OCI-LY1 (cell line): Measurements from ENCODE around the gene SHH.

ENCODE experiments used
- H2AFZ ChIP-seq: fragments of 200-600 bp; sonication (generic), shearing (Covaris generic); 2 replicates; pipeline ENCODE4 v1.6.0; 2014; ENCODE audit warnings: antibody characterized with exemption, mild to moderate bottlenecking, low read length
- H3F3A ChIP-seq: fragments of 200-600 bp; sonication (generic), shearing (Covaris generic); 2 replicates; pipeline ENCODE4 v1.6.0; 2014; ENCODE audit warnings: mild to moderate bottlenecking, antibody characterized with exemption, low read length, moderate library complexity; ENCODE audit not compliant: insufficient read depth
- H3K27ac ChIP-seq: fragments of 200-600 bp; sonication (generic); 2 replicates; pipeline ENCODE4 v1.5.1; 2014; ENCODE audit warnings: low read length, mixed run types, mild to moderate bottlenecking, low read depth; ENCODE audit not compliant: poor library complexity, severe bottlenecking
- H3K27me3 ChIP-seq: fragments of 200-600 bp; sonication (generic); 2 replicates; pipeline ENCODE4 v1.6.0; 2014; ENCODE audit warnings: antibody characterized with exemption, mild to moderate bottlenecking, low read length, moderate library complexity; ENCODE audit not compliant: insufficient read depth
- H3K36me3 ChIP-seq: fragments of 200-600 bp; sonication (generic); 2 replicates; pipeline ENCODE4 v1.6.1; 2014; ENCODE audit warnings: mild to moderate bottlenecking, antibody characterized with exemption, low read length, moderate library complexity, mixed read lengths; ENCODE audit not compliant: insufficient read depth
- H3K4me1 ChIP-seq: fragments of 200-600 bp; sonication (generic); 2 replicates; pipeline ENCODE4 v1.5.1; 2014; ENCODE audit warnings: mild to moderate bottlenecking, low read length, moderate library complexity; ENCODE audit not compliant: insufficient read depth, severe bottlenecking
- H3K4me2 ChIP-seq: fragments of 200-600 bp; sonication (generic), shearing (Covaris generic); 2 replicates; pipeline ENCODE4 v1.6.1; 2014; ENCODE audit warnings: low read length
- H3K4me3 ChIP-seq: fragments of 200-600 bp; sonication (generic); 2 replicates; pipeline ENCODE4 v1.5.1; 2014; ENCODE audit warnings: low read length, low read depth, mild to moderate bottlenecking, mixed read lengths; ENCODE audit not compliant: poor library complexity, severe bottlenecking
- H3K79me2 ChIP-seq: fragments of 200-600 bp; shearing (Covaris generic); 2 replicates; pipeline ENCODE4 v1.6.1; 2016; ENCODE audit warnings: mixed run types, low read length, mixed read lengths; ENCODE audit not compliant: insufficient read depth
- H3K9ac ChIP-seq: fragments of 200-600 bp; sonication (generic), shearing (Covaris generic); 2 replicates; pipeline ENCODE4 v1.6.1; 2014; ENCODE audit warnings: mild to moderate bottlenecking, low read length, mixed read lengths
- H3K9me2 ChIP-seq: fragments of 200-600 bp; sonication (generic), shearing (Covaris generic); 2 replicates; pipeline ENCODE4 v1.6.1; 2014; ENCODE audit warnings: low read depth, mild to moderate bottlenecking, low read length, mixed read lengths
- H3K9me3 ChIP-seq: fragments of 200-600 bp; shearing (Covaris generic); 2 replicates; pipeline ENCODE4 v1.6.1; 2014; ENCODE audit warnings: low read length, mixed read lengths
- H4K20me1 ChIP-seq: fragments of 200-600 bp; sonication (generic), shearing (Covaris generic); 2 replicates; pipeline ENCODE4 v1.6.0; 2016; ENCODE audit warnings: mild to moderate bottlenecking, low read length; ENCODE audit not compliant: insufficient read depth
- EZH2 ChIP-seq: fragments of 200-600 bp; sonication (generic), shearing (Covaris generic); IDR thresholded peaks from 2 replicates; pipeline ENCODE4 v1.8.0; 2017; ENCODE audit warnings: borderline replicate concordance, mixed run types, mild to moderate bottlenecking, antibody characterized with exemption, low read length, moderate library complexity, mixed read lengths
- TF ChIP-seq, protein P1 (sequence below): fragments of 200-600 bp; sonication (generic), shearing (Covaris generic); IDR thresholded peaks from 2 replicates; pipeline ENCODE4 v1.5.1; 2017; ENCODE audit warnings: mild to moderate bottlenecking, antibody characterized with exemption, low read length, moderate library complexity, mixed read lengths

SHH gene

DNA sequence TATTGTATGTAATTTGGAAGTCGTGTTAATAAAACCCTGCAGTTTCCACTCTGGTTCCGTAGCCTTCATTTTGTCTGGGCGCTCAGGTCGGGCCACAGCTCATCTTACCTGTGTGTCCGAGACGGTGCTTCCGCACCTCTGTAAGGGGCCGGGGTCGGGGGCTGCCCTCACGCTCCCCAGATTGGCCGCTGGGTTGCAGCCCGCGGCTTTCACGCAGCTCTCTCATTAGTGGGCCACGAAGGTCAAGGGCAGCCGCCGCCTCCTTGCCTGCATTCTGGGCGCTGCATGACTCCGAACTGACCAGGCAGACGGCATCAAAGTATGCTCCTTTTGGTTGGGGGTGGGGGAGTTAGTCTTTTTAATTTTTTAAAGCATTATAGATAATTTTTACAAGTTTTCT, 30.8 kb downstream of the SHH start:
- H3K27me3 ChIP-seq = no peaks in the 10 kb centered on the region
- no peaks in the 10 kb centered on the region for H3K79me2 ChIP-seq
- H3K36me3 ChIP-seq = peaks cover 77% of the 10 kb centered on the region
- H3K9me2 ChIP-seq = no peaks in the 10 kb centered on the region
- H3K27ac ChIP-seq = no peak overlapping the region
- no peak overlapping the region for H3K9ac ChIP-seq
- no peak overlapping the region for H3K4me2 ChIP-seq
- TF ChIP-seq, protein P1, sequence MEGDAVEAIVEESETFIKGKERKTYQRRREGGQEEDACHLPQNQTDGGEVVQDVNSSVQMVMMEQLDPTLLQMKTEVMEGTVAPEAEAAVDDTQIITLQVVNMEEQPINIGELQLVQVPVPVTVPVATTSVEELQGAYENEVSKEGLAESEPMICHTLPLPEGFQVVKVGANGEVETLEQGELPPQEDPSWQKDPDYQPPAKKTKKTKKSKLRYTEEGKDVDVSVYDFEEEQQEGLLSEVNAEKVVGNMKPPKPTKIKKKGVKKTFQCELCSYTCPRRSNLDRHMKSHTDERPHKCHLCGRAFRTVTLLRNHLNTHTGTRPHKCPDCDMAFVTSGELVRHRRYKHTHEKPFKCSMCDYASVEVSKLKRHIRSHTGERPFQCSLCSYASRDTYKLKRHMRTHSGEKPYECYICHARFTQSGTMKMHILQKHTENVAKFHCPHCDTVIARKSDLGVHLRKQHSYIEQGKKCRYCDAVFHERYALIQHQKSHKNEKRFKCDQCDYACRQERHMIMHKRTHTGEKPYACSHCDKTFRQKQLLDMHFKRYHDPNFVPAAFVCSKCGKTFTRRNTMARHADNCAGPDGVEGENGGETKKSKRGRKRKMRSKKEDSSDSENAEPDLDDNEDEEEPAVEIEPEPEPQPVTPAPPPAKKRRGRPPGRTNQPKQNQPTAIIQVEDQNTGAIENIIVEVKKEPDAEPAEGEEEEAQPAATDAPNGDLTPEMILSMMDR = no peak
- no peak for TF ChIP-seq EZH2
- no peak overlapping the region for H3K4me3 ChIP-seq
- no peaks in the 10 kb centered on the region for H3K9me3 ChIP-seq
- no peak overlapping the region for H2AFZ ChIP-seq
- no peaks in the 10 kb centered on the region for H4K20me1 ChIP-seq
- 0 out of 2 replicates have a peak, but pooled peaks cover 5% of the 10 kb centered on the region for H3F3A ChIP-seq
- H3K4me1 ChIP-seq = no peaks in the 10 kb centered on the region

DNA sequence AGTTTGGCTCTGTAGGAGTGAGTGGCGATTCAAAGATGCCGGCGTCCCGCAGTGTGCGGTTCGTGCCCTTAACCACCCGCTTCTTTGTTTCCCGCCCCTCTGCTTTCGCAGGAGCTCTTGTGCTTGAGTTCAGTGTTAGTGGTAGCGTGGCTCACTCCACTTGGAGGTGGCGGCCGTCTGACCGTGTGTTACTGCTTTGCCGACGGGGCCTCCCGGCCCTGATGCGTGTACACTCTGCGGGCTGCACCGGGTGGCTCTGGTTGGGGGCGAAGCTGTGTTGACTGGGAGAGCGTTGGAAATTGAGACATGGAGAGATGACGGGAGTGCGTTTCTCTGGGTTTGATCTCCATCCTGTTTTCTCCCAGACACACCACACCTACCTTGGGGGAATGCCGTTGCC, 31.4 kb downstream of the SHH start:
- no peaks in the 10 kb centered on the region for H3K79me2 ChIP-seq
- no peak overlapping the region for H3K9ac ChIP-seq
- H3F3A ChIP-seq = 0 out of 2 replicates have a peak, but pooled peaks cover 5% of the 10 kb centered on the region
- no peak overlapping the region for H2AFZ ChIP-seq
- peaks cover 83% of the 10 kb centered on the region for H3K36me3 ChIP-seq
- no peak overlapping the region for H3K27ac ChIP-seq
- TF ChIP-seq, protein P1 = no peak
- no peak for TF ChIP-seq EZH2
- no peak overlapping the region for H3K4me3 ChIP-seq
- no peaks in the 10 kb centered on the region for H3K4me1 ChIP-seq
- no peaks in the 10 kb centered on the region for H4K20me1 ChIP-seq
- no peaks in the 10 kb centered on the region for H3K9me3 ChIP-seq
- H3K27me3 ChIP-seq = no peaks in the 10 kb centered on the region
- H3K4me2 ChIP-seq = no peak overlapping the region
- H3K9me2 ChIP-seq = no peaks in the 10 kb centered on the region

DNA sequence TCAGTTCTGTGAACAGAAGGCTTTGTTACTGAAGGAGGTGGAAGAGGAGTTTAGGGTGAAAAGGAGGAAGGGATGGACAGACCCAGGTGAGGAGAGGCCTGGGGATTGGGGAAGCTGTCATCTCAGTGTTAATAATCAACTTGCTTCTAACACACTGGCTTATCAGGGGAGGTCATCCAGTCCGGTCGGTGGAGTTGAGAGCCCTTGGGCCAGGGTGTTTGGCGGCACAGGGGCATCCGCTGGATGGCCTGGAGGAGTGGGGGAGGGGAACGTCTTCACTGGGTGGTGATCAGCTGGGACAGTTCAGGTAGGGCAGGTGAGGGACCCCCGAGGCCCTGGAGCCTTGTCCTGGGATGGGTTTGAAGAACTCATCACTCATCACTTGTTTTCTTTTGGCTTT, 33.9 kb downstream of the SHH start:
- H3F3A ChIP-seq = no peaks in the 10 kb centered on the region
- no peaks in the 10 kb centered on the region for H3K9me2 ChIP-seq
- H3K36me3 ChIP-seq = peaks cover 99% of the 10 kb centered on the region
- no peaks in the 10 kb centered on the region for H3K4me1 ChIP-seq
- TF ChIP-seq, protein P1 = no peak
- TF ChIP-seq EZH2 = no peak
- H3K79me2 ChIP-seq = no peaks in the 10 kb centered on the region
- H3K27me3 ChIP-seq = no peaks in the 10 kb centered on the region
- H3K4me2 ChIP-seq = no peak overlapping the region
- no peak overlapping the region for H2AFZ ChIP-seq
- no peak overlapping the region for H3K4me3 ChIP-seq
- H3K9me3 ChIP-seq = no peaks in the 10 kb centered on the region
- no peak overlapping the region for H3K27ac ChIP-seq
- H4K20me1 ChIP-seq = no peaks in the 10 kb centered on the region
- H3K9ac ChIP-seq = no peak overlapping the region
